Measurements from ENCODE around the gene HIGD2A.

The HIGD2A gene

DNA sequence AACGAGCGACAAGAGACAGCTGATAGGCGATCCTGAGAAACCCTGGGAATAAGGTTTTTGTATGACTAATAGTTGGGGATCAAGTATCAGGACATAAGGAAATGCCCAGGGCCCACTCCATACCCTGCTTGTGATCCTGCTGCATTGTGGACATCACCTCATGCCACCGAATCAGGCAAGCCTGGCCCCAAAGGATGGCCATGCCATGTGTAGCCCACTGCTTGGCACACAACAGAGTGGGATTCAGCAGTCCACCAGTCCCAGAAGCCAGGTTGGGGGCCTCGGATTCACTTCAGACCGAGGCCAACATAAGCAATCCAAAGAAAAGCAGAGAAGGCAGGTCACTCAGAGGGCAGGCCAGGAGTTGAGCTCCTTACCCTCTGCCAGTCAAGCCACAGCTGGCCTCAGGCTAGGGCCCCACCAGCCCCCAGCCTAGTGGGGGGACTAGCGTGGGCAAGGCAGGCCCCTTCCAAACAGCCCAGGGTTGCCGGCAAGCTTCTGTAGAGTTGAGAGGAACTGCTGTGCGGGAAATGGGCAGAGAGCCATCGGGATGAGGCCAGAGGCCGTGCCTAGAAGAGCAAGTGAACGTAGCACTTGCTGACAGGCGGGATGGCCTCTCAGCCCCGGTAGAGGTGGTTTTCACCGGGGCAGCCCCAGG is 5.2 kb upstream of the HIGD2A start:
- TF ChIP-seq ZFX (IDR thresholded peaks at IDR 0.05; ENCODE audit: borderline replicate concordance), result no peak
- TF ChIP-seq CTCF (IDR thresholded peaks at IDR 0.05), result no peak
- no peak overlapping the region for H3K27ac ChIP-seq

GRCh38 chr5:176383961-176384360 is 4.6 kb upstream of the HIGD2A start:
- TF ChIP-seq ZFX (IDR thresholded peaks at IDR 0.05; ENCODE audit: borderline replicate concordance), result no peak
- no peak for TF ChIP-seq CTCF (IDR thresholded peaks at IDR 0.05)
- no peak overlapping the region for H3K27ac ChIP-seq

DNA sequence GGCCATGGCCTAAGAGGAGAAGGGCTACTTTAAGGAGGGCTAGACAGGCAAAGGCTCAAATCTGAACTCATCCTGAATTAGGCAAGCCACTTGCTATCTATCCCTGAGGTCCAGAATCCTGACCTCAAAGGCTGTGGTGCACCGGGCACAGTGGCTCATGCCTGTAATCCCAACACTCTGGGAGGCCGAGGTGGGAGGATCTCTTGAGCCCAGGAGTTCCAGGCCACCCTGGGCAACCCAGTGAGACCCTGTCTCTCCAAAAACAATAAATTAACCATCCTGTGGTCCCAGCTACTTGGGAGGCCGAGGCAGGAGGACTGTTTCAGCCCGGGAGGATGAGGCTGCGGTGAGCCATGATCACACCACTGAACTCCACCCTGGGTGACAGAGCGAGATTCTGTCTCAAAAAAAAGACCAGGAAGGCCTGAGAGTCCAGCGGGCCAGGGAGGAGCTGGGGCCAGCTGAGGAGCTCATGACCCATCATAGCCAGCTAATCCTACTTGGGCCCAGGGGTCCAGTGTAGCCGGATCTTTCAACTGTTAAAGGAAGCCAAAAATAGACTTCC is 4.1 kb upstream of the HIGD2A start:
- H3K27ac ChIP-seq, result no peak overlapping the region
- TF ChIP-seq CTCF (IDR thresholded peaks at IDR 0.05), result no peak
- TF ChIP-seq ZFX (IDR thresholded peaks at IDR 0.05; ENCODE audit: borderline replicate concordance), result no peak

DNA sequence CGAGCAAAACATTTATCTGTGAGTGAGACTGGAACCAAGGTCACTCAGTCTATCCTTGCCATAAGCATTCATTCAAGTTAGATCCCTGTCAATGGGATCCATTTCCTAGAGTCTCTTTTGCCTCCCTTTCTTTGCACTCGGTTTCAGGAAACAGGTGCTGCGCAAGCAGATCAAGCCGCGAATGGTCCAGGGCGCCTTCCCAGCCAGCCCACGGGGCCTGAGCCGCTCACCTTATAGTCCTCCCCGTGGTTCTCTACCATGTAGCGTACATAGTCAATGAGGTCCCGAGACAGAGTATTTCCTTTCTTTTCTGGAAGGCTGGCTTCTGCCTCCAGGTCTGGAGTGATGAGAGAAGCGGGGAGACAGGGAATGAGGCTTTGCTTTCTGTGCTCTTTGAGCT is 3.6 kb upstream of the HIGD2A start:
- TF ChIP-seq ZFX (IDR thresholded peaks at IDR 0.05; ENCODE audit: borderline replicate concordance) (no peak), CTCF (IDR thresholded peaks at IDR 0.05) (no peak)

GRCh38 chr5:176386491-176386890 is 2.1 kb upstream of the HIGD2A start:
- H3K27ac ChIP-seq, result no peak overlapping the region
- TF ChIP-seq CTCF (IDR thresholded peaks at IDR 0.05) (no peak), ZFX (IDR thresholded peaks at IDR 0.05; ENCODE audit: borderline replicate concordance) (no peak)

More for the DNA sequence above, 3.6 kb upstream of the HIGD2A start:
- no peak overlapping the region for H3K27ac ChIP-seq

- TF ChIP-seq CTCF (IDR thresholded peaks at IDR 0.05) (no peak), ZFX (IDR thresholded peaks at IDR 0.05; ENCODE audit: borderline replicate concordance) (no peak)
- peak overlapping the region; percentile 90 for H3K27ac ChIP-seq
Measured at GRCh38 chr5:176387384-176387925, 1.1 kb upstream of the HIGD2A start.

DNA sequence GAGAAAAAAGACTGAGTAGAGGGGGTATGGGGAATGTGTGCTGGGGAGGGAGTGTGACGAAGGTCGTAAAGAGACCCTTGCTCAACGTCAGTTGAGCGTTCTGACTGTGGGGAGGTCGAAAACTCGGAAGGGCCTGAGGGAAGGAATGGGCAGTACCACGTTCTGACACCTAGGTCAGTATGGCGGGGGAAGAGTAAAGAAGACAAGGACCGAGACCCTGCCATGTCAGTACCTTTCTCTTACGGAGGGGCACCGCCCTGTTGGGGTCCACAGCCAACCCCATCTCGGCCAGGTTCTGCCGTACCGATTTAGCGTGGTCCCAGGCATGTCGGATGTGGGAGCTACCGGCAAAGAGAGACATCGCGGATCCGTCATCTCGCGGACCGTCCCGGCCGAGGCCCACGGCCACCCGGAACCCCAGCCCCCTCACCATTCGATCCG is 528 bp upstream of the HIGD2A start:
- TF ChIP-seq ZFX (IDR thresholded peaks at IDR 0.05; ENCODE audit: borderline replicate concordance), result no peak
- TF ChIP-seq CTCF (IDR thresholded peaks at IDR 0.05), result no peak
- peak overlapping the region; percentile 90 for H3K27ac ChIP-seq
